ENCODE data around the gene NPIPB4.
"Not testable (repeated sequence)": the region's sequence is repeated elsewhere in the genome, so short reads cannot be mapped to it uniquely, and the experiment has no call there.

NPIPB4 gene

GRCh38 chr16:21857656-21858055, at the start of gene NPIPB4:
Gene NPIPB4 (minus strand): TSS chr16:21857756. CDS start chr16:21857378, 378 bp downstream.
- FAIRE-seq: not testable (repeated sequence)

- FAIRE-seq: not testable (repeated sequence)
Observed at GRCh38 chr16:21898998-21899397, 41.4 kb upstream of the NPIPB4 start.

GRCh38 chr16:21881988-21882387, 24.4 kb upstream of the NPIPB4 start:
- FAIRE-seq: not testable (repeated sequence)

GRCh38 chr16:21837186-21837585, 20.4 kb downstream of the NPIPB4 start:
- FAIRE-seq: not testable (repeated sequence)

- FAIRE-seq: not testable (repeated sequence)
Observed at GRCh38 chr16:21836334-21836733, 21.2 kb downstream of the NPIPB4 start.

GRCh38 chr16:21835747-21836146, 21.8 kb downstream of the NPIPB4 start:
- FAIRE-seq: not testable (repeated sequence)

GRCh38 chr16:21834211-21834610, 23.3 kb downstream of the NPIPB4 start:
- FAIRE-seq: not testable (repeated sequence)

- not testable (repeated sequence) for FAIRE-seq
Observed at GRCh38 chr16:21829929-21830328, 27.6 kb downstream of the NPIPB4 start.

- not testable (repeated sequence) for FAIRE-seq
Observed at GRCh38 chr16:21826067-21826706, 31.4 kb downstream of the NPIPB4 start.

- not testable (repeated sequence) for FAIRE-seq
Observed at GRCh38 chr16:21825526-21825925, 32.0 kb downstream of the NPIPB4 start.

- FAIRE-seq: not testable (repeated sequence)
Observed at GRCh38 chr16:21823258-21823657, 34.3 kb downstream of the NPIPB4 start.

- FAIRE-seq: not testable (repeated sequence)
Observed at GRCh38 chr16:21820908-21821465, 36.6 kb downstream of the NPIPB4 start.

GRCh38 chr16:21820028-21820907, 37.3 kb downstream of the NPIPB4 start:
- not testable (repeated sequence) for FAIRE-seq

GRCh38 chr16:21819617-21820016, 37.9 kb downstream of the NPIPB4 start:
- not testable (repeated sequence) for FAIRE-seq

- FAIRE-seq: not testable (repeated sequence)
Observed at GRCh38 chr16:21817012-21817411, 40.5 kb downstream of the NPIPB4 start.

- FAIRE-seq: not testable (repeated sequence)
Observed at GRCh38 chr16:21815694-21816093, 41.9 kb downstream of the NPIPB4 start.

- not testable (repeated sequence) for FAIRE-seq
Observed at GRCh38 chr16:21802375-21802663, 55.2 kb downstream of the NPIPB4 start.

GRCh38 chr16:21801538-21802374, 55.8 kb downstream of the NPIPB4 start:
- not testable (repeated sequence) for FAIRE-seq

- FAIRE-seq: not testable (repeated sequence)
Observed at GRCh38 chr16:21798601-21799000, 59.0 kb downstream of the NPIPB4 start.

- FAIRE-seq: not testable (repeated sequence)
Observed at GRCh38 chr16:21793310-21793709, 64.2 kb downstream of the NPIPB4 start.

GRCh38 chr16:21790506-21790905, 67.0 kb downstream of the NPIPB4 start:
- not testable (repeated sequence) for FAIRE-seq

Data from TTC549 (cell line).